Caco-2 (cell line): Measurements from ENCODE around the gene IGSF22. TPM values are rescaled to one million over a fixed set of nuclear protein-coding genes. Genes with fewer than 3 reads are reported as not detected.

Source experiments
- BruUV-seq: library from RNA; stranded (reverse); fragments of 400-500 nt; replicated peaks from 2 replicates; lab custom pipeline; 2021; lab: Mats Ljungman, UMichigan
- CTCF ChIA-PET: fragments of 300-600 bp; sonication (Branson Sonifier 250); formaldehyde crosslinking; loops from one replicate; lab custom pipeline; 2022; ENCODE audit warnings: antibody characterized with exemption; lab: Charles Lee
- POLR2A ChIA-PET: fragments of 300-600 bp; sonication (Branson Sonifier 250); formaldehyde crosslinking; loops from one replicate; lab custom pipeline; 2022; ENCODE audit warnings: antibody characterized with exemption; lab: Charles Lee
- DNase-seq, 2 experiments: peaks; one replicate each; pipeline versions ENCODE4 v3.0.0 to v3.0.0-alpha.2; 2020 to 2022
- H3K27me3 ChIP-seq: replicated peaks from 2 replicates; pipeline ENCODE4 v1.6.0; 2011; ENCODE audit warnings: low read length; ENCODE audit not compliant: control insufficient read depth, insufficient read depth
- H3K36me3 ChIP-seq: 2 replicates; pipeline ENCODE4 v1.5.1; 2011; ENCODE audit warnings: low read length; ENCODE audit not compliant: control insufficient read depth, insufficient read depth
- H3K4me1 ChIP-seq: fragments of 250-450 bp; sonication (Bioruptor Pico); 2 replicates; pipeline ENCODE4 v1.5.1; 2020; ENCODE audit warnings: mild to moderate bottlenecking
- H3K4me3 ChIP-seq: 2 replicates; pipeline ENCODE4 v1.5.1; 2011; ENCODE audit warnings: low read depth, mild to moderate bottlenecking, control low read depth, low read length
- H3K9me3 ChIP-seq: fragments of 250-450 bp; sonication (Bioruptor Pico); 2 replicates; pipeline ENCODE4 v1.5.1; 2020; ENCODE audit warnings: mild to moderate bottlenecking, moderate library complexity
- H3K27ac Mint-ChIP-seq: one replicate; pipeline ENCODE4 v1.8.0; 2022; ENCODE audit warnings: mixed read lengths; ENCODE audit not compliant: unreplicated experiment
- H3K27me3 Mint-ChIP-seq: one replicate; pipeline ENCODE4 v1.8.0; 2022; ENCODE audit warnings: mixed read lengths; ENCODE audit not compliant: insufficient read depth, unreplicated experiment
- H3K36me3 Mint-ChIP-seq: one replicate; pipeline ENCODE4 v1.8.0; 2022; ENCODE audit warnings: mild to moderate bottlenecking, mixed read lengths; ENCODE audit not compliant: insufficient read depth, unreplicated experiment
- H3K4me1 Mint-ChIP-seq: one replicate; pipeline ENCODE4 v1.8.0; 2022; ENCODE audit warnings: low read depth, mixed read lengths; ENCODE audit not compliant: unreplicated experiment
- H3K4me3 Mint-ChIP-seq: one replicate; pipeline ENCODE4 v1.8.0; 2022; ENCODE audit warnings: mild to moderate bottlenecking, moderate library complexity, mixed read lengths; ENCODE audit not compliant: unreplicated experiment
- H3K9me3 Mint-ChIP-seq: one replicate; pipeline ENCODE4 v1.8.0; 2022; ENCODE audit warnings: mixed read lengths; ENCODE audit not compliant: unreplicated experiment
- CTCF ChIP-seq, 2 experiments: fragments of 200-600 bp in 1 of 2; IDR thresholded peaks; 1 replicate in 1 of 2; 2 replicates in 1 of 2; pipeline versions ENCODE4 v1.5.1 to v1.8.0; 2011 to 2022; ENCODE audit warnings: antibody characterized with exemption in 1 of 2, control low read depth in 1 of 2, inconsistent platforms in 1 of 2, low read depth in 1 of 2, low read length in 1 of 2, mild to moderate bottlenecking in 1 of 2, moderate library complexity in 1 of 2; ENCODE audit not compliant: insufficient read depth in 1 of 2, severe bottlenecking in 1 of 2, unreplicated experiment in 1 of 2
- intact Hi-C: fragments of 100-400 bp; cut with micrococcal nuclease; formaldehyde crosslinking; loops from one replicate; pipeline ENCODE4 v1.10.0; 2022; ENCODE audit not compliant: unreplicated experiment
- total RNA-seq: library from RNA; stranded (reverse); gene quantifications from 2 replicates; pipeline ENCODE4 v1.2.3, GENCODE V29; 2022

The IGSF22 gene
- total RNA-seq, 1 experiment from 2014 or later: not detected

- TF ChIP-seq CTCF (IDR thresholded peaks at IDR 0.05; ENCODE audit: insufficient read depth in 1 of 2, low read depth in 1 of 2, low read length in 1 of 2, severe bottlenecking in 1 of 2, unreplicated experiment in 1 of 2): no peak
- no peaks in the 10 kb centered on the region for H3K9me3 ChIP-seq
- POLR2A ChIA-PET: no interaction called here
- Mint-ChIP-seq H3K27ac (no peak overlapping the region), H3K9me3 (no peaks in the 10 kb centered on the region), H3K4me1 (no peaks in the 10 kb centered on the region), H3K36me3 (no peaks in the 10 kb centered on the region), H3K27me3 (peaks cover 18% of the 10 kb centered on the region), H3K4me3 (no peak overlapping the region)
- H3K4me1 ChIP-seq: no peaks in the 10 kb centered on the region
- no TSS peak for BruUV-seq
- DNase-seq: no peak
- no peak overlapping the region for H3K4me3 ChIP-seq
- no peaks in the 10 kb centered on the region for H3K27me3 ChIP-seq
- intact Hi-C loops: no loop called here
- CTCF ChIA-PET: no interaction called here
- no peaks in the 10 kb centered on the region for H3K36me3 ChIP-seq
Measured at GRCh38 chr11:18713646-18714442, 12.1 kb downstream of the IGSF22 start.

GRCh38 chr11:18710545-18710944 is 15.4 kb downstream of the IGSF22 start:
- H3K9me3 Mint-ChIP-seq: no peaks in the 10 kb centered on the region
- BruUV-seq: no TSS peak
- Histone ChIP-seq H3K36me3 (no peaks in the 10 kb centered on the region), H3K27me3 (no peaks in the 10 kb centered on the region; the same call in 1 of the 2 replicates), H3K4me1 (no peaks in the 10 kb centered on the region), H3K9me3 (no peaks in the 10 kb centered on the region), H3K4me3 (no peak overlapping the region)
- no peak for TF ChIP-seq CTCF (IDR thresholded peaks at IDR 0.05; ENCODE audit: insufficient read depth in 1 of 2, low read depth in 1 of 2, low read length in 1 of 2, severe bottlenecking in 1 of 2, unreplicated experiment in 1 of 2)
- peaks cover 18% of the 10 kb centered on the region for H3K27me3 Mint-ChIP-seq
- H3K4me3 Mint-ChIP-seq: no peak overlapping the region
- ChIA-PET POLR2A (no interaction called here), CTCF (no interaction called here)
- no peaks in the 10 kb centered on the region for H3K36me3 Mint-ChIP-seq
- intact Hi-C loops: no loop called here
- peaks cover 7% of the 10 kb centered on the region for H3K4me1 Mint-ChIP-seq
- H3K27ac Mint-ChIP-seq: no peak overlapping the region
- DNase-seq: no peak

GRCh38 chr11:18709414-18709813 is 16.6 kb downstream of the IGSF22 start:
- ChIA-PET CTCF (no interaction called here), POLR2A (no interaction called here)
- intact Hi-C loops: no loop called here
- Histone ChIP-seq H3K9me3 (no peaks in the 10 kb centered on the region), H3K36me3 (no peaks in the 10 kb centered on the region), H3K4me1 (no peaks in the 10 kb centered on the region), H3K27me3 (no peaks in the 10 kb centered on the region; the same call in 1 of the 2 replicates), H3K4me3 (no peak overlapping the region)
- Mint-ChIP-seq H3K4me1 (peaks cover 17% of the 10 kb centered on the region), H3K27me3 (peaks cover 14% of the 10 kb centered on the region), H3K9me3 (no peaks in the 10 kb centered on the region), H3K36me3 (no peaks in the 10 kb centered on the region), H3K4me3 (no peak overlapping the region), H3K27ac (no peak overlapping the region)
- DNase-seq: no peak
- TF ChIP-seq CTCF (IDR thresholded peaks at IDR 0.05; ENCODE audit: insufficient read depth in 1 of 2, low read depth in 1 of 2, low read length in 1 of 2, severe bottlenecking in 1 of 2, unreplicated experiment in 1 of 2): no peak
- no TSS peak for BruUV-seq
